GM18861 (cell line): ENCODE measurements around the gene RNASE12.

ENCODE experiments used
- ATAC-seq: cut with Tn5 transposase; IDR thresholded peaks from one replicate; pipeline ENCODE4 v1.9.1; 2021; ENCODE audit not compliant: unreplicated experiment

Gene RNASE12

DNA sequence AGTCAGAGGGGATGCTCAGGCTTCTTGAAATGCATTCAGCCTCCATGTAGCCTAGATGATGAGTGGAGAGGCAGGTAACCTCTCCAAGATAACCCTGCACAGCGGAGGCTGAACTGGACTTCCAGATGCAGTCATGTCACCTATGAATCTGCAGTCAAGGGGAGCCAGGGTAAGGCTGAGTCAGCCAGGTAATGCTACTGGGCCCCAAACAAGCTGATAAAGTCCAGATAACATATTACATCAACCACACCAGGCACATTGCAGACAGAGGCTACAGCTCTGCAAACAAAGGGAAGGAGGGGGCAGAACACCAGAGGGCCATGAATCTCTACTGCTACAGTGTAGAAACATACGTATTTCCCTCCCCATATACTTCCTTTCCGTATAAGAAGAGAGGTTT lies 44.3 kb downstream of the RNASE12 start:
- no peak for ATAC-seq
